ENCODE results near the gene TCN2. TPM values are rescaled to one million over a fixed set of nuclear protein-coding genes. Genes with fewer than 3 reads are reported as not detected.
A peak's percentile ranks its signal among the peaks of the same experiment; 100 is the strongest.

Gene TCN2
- total RNA-seq, 1 donor from 2014 or later: 15.5 TPM

DNA sequence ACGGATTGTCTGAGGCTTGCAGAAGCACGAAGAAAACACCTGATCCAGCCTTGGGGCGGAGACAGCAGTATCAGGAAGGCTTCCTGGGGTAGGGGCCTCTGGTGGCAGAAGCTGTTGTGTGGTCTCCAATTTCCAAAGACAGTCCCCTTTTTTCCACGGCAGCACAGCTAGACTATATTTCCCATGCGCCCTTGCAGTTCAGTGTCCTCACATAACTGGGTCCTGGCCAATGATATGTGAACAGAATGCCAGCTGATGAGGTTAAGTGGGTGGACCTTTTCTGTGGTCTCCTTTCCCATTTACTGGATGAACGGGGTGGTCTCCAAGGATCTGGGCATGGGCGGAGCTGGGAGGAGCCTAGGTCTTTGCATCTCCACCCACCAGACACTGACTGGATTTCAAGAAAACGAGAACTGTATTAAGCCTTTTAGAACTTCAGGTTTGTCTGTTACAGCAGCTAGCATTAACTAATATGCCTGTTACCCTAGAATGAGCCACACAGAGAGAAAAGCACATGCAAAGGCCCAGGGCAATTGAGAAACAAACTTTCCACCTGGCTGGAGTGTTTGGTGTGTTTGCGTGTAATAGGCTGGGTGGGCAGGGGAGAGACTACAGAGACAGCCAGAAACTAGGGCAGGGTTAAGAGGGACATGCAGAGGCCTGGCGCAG is 38.7 kb upstream of the TCN2 start:
- H3K27me3 Mint-ChIP-seq (ENCODE audit: low read depth): peaks cover 51% of the 10 kb centered on the region
- TF ChIP-seq, protein P1, sequence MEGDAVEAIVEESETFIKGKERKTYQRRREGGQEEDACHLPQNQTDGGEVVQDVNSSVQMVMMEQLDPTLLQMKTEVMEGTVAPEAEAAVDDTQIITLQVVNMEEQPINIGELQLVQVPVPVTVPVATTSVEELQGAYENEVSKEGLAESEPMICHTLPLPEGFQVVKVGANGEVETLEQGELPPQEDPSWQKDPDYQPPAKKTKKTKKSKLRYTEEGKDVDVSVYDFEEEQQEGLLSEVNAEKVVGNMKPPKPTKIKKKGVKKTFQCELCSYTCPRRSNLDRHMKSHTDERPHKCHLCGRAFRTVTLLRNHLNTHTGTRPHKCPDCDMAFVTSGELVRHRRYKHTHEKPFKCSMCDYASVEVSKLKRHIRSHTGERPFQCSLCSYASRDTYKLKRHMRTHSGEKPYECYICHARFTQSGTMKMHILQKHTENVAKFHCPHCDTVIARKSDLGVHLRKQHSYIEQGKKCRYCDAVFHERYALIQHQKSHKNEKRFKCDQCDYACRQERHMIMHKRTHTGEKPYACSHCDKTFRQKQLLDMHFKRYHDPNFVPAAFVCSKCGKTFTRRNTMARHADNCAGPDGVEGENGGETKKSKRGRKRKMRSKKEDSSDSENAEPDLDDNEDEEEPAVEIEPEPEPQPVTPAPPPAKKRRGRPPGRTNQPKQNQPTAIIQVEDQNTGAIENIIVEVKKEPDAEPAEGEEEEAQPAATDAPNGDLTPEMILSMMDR (IDR thresholded peaks at IDR 0.05; ENCODE audit: unreplicated experiment): no peak
- no peaks in the 10 kb centered on the region for H3K4me1 Mint-ChIP-seq
- H3K27ac Mint-ChIP-seq: no peak overlapping the region
- H3K36me3 Mint-ChIP-seq: no peaks in the 10 kb centered on the region
- peaks cover 4% of the 10 kb centered on the region for H3K9me3 Mint-ChIP-seq
- no peak for DNase-seq (ENCODE audit: low spot score in 2 of 2, unreplicated experiment in 2 of 2)
- no peak overlapping the region for H3K4me3 Mint-ChIP-seq

DNA sequence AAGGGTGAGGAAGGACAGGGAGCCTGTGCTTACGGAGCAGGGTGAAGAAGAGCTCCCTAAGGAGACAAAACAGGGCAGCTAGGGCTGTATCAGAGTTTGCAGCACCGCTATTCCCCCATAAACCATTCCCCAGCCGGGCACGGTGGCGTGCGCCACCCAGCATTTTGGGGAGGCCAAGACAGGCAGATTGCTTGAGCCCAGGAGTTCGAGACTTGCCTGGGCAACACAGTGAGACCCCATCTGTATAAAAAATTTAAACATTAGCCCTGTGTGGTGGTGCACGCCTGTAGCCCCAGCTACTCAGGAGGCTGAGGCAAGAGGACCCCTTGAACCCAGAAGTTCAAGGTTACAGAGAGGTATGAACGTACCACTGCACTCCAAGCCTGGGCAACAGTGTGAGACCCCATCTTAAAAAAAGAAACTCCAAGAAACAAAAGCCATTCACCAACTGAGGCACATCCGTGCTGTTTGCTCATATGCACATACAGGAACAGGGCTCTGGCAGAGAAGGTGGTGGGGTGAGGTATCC is 37.2 kb upstream of the TCN2 start:
- no peak for DNase-seq (ENCODE audit: low spot score in 2 of 2, unreplicated experiment in 2 of 2)
- H3K4me1 Mint-ChIP-seq: no peaks in the 10 kb centered on the region
- no peak overlapping the region for H3K27ac Mint-ChIP-seq
- no peak overlapping the region for H3K4me3 Mint-ChIP-seq
- H3K9me3 Mint-ChIP-seq: peaks cover 4% of the 10 kb centered on the region
- H3K36me3 Mint-ChIP-seq: no peaks in the 10 kb centered on the region
- peaks cover 58% of the 10 kb centered on the region for H3K27me3 Mint-ChIP-seq (ENCODE audit: low read depth)
- TF ChIP-seq, protein P1 (IDR thresholded peaks at IDR 0.05; ENCODE audit: unreplicated experiment): no peak

GRCh38 chr22:30572210-30572609 is 34.8 kb upstream of the TCN2 start:
- Mint-ChIP-seq H3K27me3 (ENCODE audit: low read depth) (peaks cover 52% of the 10 kb centered on the region), H3K27ac (no peak overlapping the region), H3K36me3 (peaks cover 8% of the 10 kb centered on the region), H3K4me3 (no peak overlapping the region), H3K4me1 (peaks cover 2% of the 10 kb centered on the region), H3K9me3 (peaks cover 4% of the 10 kb centered on the region)
- TF ChIP-seq, protein P1 (IDR thresholded peaks at IDR 0.05; ENCODE audit: unreplicated experiment): no peak
- DNase-seq (ENCODE audit: low spot score in 2 of 2, unreplicated experiment in 2 of 2): no peak

DNA sequence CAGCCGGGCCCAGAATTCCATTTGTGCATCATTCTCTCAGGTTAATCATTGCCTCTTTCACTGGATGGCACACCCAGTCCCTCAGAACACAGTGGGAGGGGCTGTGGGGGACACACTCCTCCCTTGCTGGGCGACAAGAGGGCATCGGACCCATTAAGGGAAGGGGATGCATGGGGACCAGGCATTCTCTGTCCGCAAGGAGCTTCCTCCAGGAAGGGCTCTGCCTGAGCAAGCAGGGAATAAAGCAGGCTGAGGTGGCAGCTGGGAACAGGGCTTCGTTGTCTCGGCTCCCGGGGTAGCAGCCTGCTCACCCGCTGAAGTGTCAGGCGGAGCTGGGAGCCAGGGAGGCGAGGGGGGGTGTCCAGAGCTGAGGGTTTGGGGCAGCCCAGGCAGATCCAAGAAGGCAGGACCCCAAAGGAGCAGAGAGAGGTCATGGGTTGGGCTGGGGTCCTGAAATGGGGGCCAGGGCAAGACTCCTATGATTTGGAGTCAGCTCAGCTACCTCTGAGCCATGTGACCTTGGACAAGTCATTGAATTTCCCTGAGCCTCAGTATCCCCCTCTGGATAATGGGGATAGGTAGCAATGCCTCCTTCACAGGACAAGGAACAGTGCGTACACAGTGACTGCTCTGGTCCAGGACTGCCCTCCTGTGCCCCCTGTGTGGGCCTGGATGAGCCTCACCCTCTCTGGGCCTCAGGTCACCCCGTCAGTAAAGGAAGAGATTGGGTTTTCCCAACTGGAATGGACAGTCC is 34.0 kb upstream of the TCN2 start:
- peaks cover 8% of the 10 kb centered on the region for H3K36me3 Mint-ChIP-seq
- H3K27ac Mint-ChIP-seq: no peak overlapping the region
- DNase-seq (ENCODE audit: low spot score in 2 of 2, unreplicated experiment in 2 of 2): no peak
- H3K9me3 Mint-ChIP-seq: peaks cover 4% of the 10 kb centered on the region
- peaks cover 48% of the 10 kb centered on the region for H3K27me3 Mint-ChIP-seq (ENCODE audit: low read depth)
- peaks cover 2% of the 10 kb centered on the region for H3K4me1 Mint-ChIP-seq
- TF ChIP-seq, protein P1 (IDR thresholded peaks at IDR 0.05; ENCODE audit: unreplicated experiment): no peak
- H3K4me3 Mint-ChIP-seq: no peak overlapping the region

GRCh38 chr22:30573594-30574094 is 33.3 kb upstream of the TCN2 start:
- no peak for DNase-seq (ENCODE audit: low spot score in 2 of 2, unreplicated experiment in 2 of 2)
- TF ChIP-seq, protein P1 (IDR thresholded peaks at IDR 0.05; ENCODE audit: unreplicated experiment): no peak
- no peak overlapping the region for H3K27ac Mint-ChIP-seq

More at GRCh38 chr22:30573594-30574094, 33.3 kb upstream of the TCN2 start:
- H3K4me3 Mint-ChIP-seq: peak overlapping the region; percentile 31
- H3K36me3 Mint-ChIP-seq: peaks cover 8% of the 10 kb centered on the region
- H3K27me3 Mint-ChIP-seq (ENCODE audit: low read depth): peaks cover 43% of the 10 kb centered on the region
- no peaks in the 10 kb centered on the region for H3K9me3 Mint-ChIP-seq
- peaks cover 2% of the 10 kb centered on the region for H3K4me1 Mint-ChIP-seq

All from mesothelial cell of epicardium (in vitro differentiated cells).